Ovary (tissue), 9 donors: ENCODE results near the gene SMURF1. TPM values are rescaled to one million over a fixed set of nuclear protein-coding genes. Genes with fewer than 3 reads are reported as not detected.

ENCODE experiments used
- DNase-seq, 5 donors: peaks; one replicate each; pipeline ENCODE4 v3.0.0-alpha.2; 2019 to 2020
- H3K27ac ChIP-seq, 2 donors: fragments of 200-600 bp; one replicate each; pipeline versions ENCODE4 v1.5.1 to v1.8.0; 2019 to 2022
- H3K27me3 ChIP-seq: fragments of 200-600 bp; one replicate; pipeline ENCODE4 v1.8.0; 2022
- H3K36me3 ChIP-seq: fragments of 200-600 bp; sonication (generic); one replicate; pipeline ENCODE4 v1.5.1; 2019
- H3K4me1 ChIP-seq: one replicate; pipeline ENCODE4 v1.8.1; 2013; ENCODE audit warnings: mild to moderate bottlenecking, moderate library complexity; ENCODE audit not compliant: insufficient read depth
- H3K4me3 ChIP-seq: fragments of 200-600 bp; sonication (generic); one replicate; pipeline ENCODE4 v1.5.1; 2017
- H3K9me3 ChIP-seq, 2 donors: fragments of 200-600 bp in 1 of 2; sonication (generic) in 1 of 2; one replicate each; pipeline versions ENCODE4 v1.5.1 to v1.8.1; 2013 to 2019; ENCODE audit warnings: mild to moderate bottlenecking in 1 of 2, moderate library complexity in 1 of 2
- CTCF ChIP-seq, 3 donors: fragments of 450-650 bp in 2 of 3; fragments of 200-600 bp in 1 of 3; IDR thresholded peaks; one replicate each; pipeline versions ENCODE4 v1.5.1 to v1.8.0; 2016 to 2022; ENCODE audit warnings: antibody characterized with exemption in 3 of 3, mild to moderate bottlenecking in 1 of 3
- EP300 ChIP-seq: sonication (generic); formaldehyde crosslinking; IDR thresholded peaks from one replicate; pipeline ENCODE4 v1.6.1; 2017; ENCODE audit warnings: antibody characterized with exemption
- POLR2A ChIP-seq: fragments of 450-650 bp; IDR thresholded peaks from one replicate; pipeline ENCODE4 v1.6.1; 2017; ENCODE audit warnings: antibody characterized with exemption, mild to moderate bottlenecking, moderate library complexity
- WGBS, 3 donors: extraction: QIAGEN DNeasy Blood & Tissue Kit in 1 of 3; methylation state at CpG; one replicate each; pipeline versions ENCODE4 v1.1.5 to v1.1.7; 2013 to 2017; 5-methylcytosine and 5-hydroxymethylcytosine counted together
- intact Hi-C, 4 donors: fragments of 100-400 bp; cut with DNase I; formaldehyde crosslinking; loops; one replicate each; pipeline versions ENCODE4 v1.11.0 to v1.15.1; 2022 to 2023
- polyA plus RNA-seq, 2 donors: library from polyadenylated mRNA; stranded (reverse); fragments of 200-250 nt in 1 of 2; fragments of 350-450 nt in 1 of 2; fragmentation: Illumina TruSeq in 1 of 2; extraction: RNeasy Lipid Tissue Mini Kit (QIAGEN cat#74804) in 1 of 2; gene quantifications; one replicate each; pipeline ENCODE4 v1.2.3, GENCODE V29; 2013 to 2014
- total RNA-seq, 7 donors: library from RNA; depleted of rRNA in 2 of 7; stranded (reverse); fragments of >200 nt in 2 of 7; fragmentation: NEBNext Ultra II Directional in 3 of 7; extraction: Animal tissue kit (Norgen Biotek cat#: 25700) in 3 of 7; gene quantifications; one replicate each; pipeline versions ENCODE4 v1.1.0 to v1.2.4, GENCODE V29; 2016 to 2023
- donor health status: DM: no; HTN: no; CAD: no; lungs with moderate emphysema.
- donor health status: DM: no; HTN: no; CAD: no.
- donor health status: Bipolar disorder and iron deficiency.
- donor health status: DM: yes; HTN: yes; CAD: no.
- donor health status: DM: no; HTN: no; CAD: no.
- donor health status: DM: yes; HTN: yes; CAD: no.

The SMURF1 gene
- total and polyA plus RNA-seq, 9 donors: 15.1 to 40.3 (median 27.2) TPM

GRCh38 chr7:98997846-98998245 is 146.1 kb downstream of the SMURF1 start:
- intact Hi-C loops: no loop called here
- no peak for TF ChIP-seq POLR2A
- no peak for TF ChIP-seq CTCF (IDR thresholded peaks at IDR 0.05)
- no peak for TF ChIP-seq EP300
- Histone ChIP-seq H3K4me3 (no peak overlapping the region), H3K9me3 (no peaks in the 10 kb centered on the region), H3K27me3 (no peaks in the 10 kb centered on the region), H3K36me3 (no peaks in the 10 kb centered on the region), H3K27ac (no peak overlapping the region), H3K4me1 (no peaks in the 10 kb centered on the region)
- WGBS, 3 donors: 21 to 36% (median 36%) methylated on average over 3 of the region's 3 CpGs
- no peak for DNase-seq

GRCh38 chr7:98996150-98996552 is 147.8 kb downstream of the SMURF1 start:
- intact Hi-C loops: no loop called here
- no peak for DNase-seq
- Histone ChIP-seq H3K27ac (no peak overlapping the region), H3K4me1 (no peaks in the 10 kb centered on the region), H3K36me3 (no peaks in the 10 kb centered on the region), H3K9me3 (no peaks in the 10 kb centered on the region), H3K27me3 (no peaks in the 10 kb centered on the region), H3K4me3 (no peak overlapping the region)
- no peak for TF ChIP-seq CTCF (IDR thresholded peaks at IDR 0.05)
- TF ChIP-seq EP300: no peak
- no peak for TF ChIP-seq POLR2A
- 93 to 96% (median 94%) methylated on average over 15 of the region's 15 CpGs for WGBS, 3 donors

GRCh38 chr7:98995523-98996149 is 148.3 kb downstream of the SMURF1 start:
- Histone ChIP-seq H3K4me1 (no peaks in the 10 kb centered on the region), H3K27ac (no peak overlapping the region), H3K36me3 (no peaks in the 10 kb centered on the region), H3K4me3 (no peak overlapping the region), H3K9me3 (no peaks in the 10 kb centered on the region), H3K27me3 (no peaks in the 10 kb centered on the region)
- intact Hi-C loops: no loop called here
- no peak for DNase-seq
- 91 to 95% (median 94%) methylated on average over 16 of the region's 16 CpGs for WGBS, 3 donors
- TF ChIP-seq CTCF (IDR thresholded peaks at IDR 0.05): no peak
- no peak for TF ChIP-seq EP300
- TF ChIP-seq POLR2A: no peak

DNA sequence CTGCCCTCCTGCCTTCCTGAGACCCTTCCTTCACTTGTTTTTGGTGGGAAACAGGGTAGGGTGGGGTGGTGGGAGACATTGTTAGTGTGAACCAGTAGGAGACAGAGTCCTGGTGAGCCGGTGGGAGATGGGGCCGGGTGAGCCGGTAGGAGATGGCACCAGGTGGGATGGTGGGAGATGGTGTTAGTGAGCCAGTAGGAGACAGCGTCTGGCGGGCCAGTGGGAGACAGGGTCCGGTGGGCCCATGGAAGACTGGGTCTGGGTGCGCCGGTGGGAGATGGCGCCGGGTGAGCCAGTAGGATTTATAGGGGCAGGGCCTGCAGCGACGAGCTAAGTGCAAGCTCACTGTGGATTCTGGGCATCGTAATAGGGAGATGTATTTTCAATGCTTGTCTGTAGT is 148.8 kb downstream of the SMURF1 start:
- no peak overlapping the region for H3K4me3 ChIP-seq
- no peaks in the 10 kb centered on the region for H3K4me1 ChIP-seq
- intact Hi-C loops: no loop called here
- H3K27ac ChIP-seq: no peak overlapping the region
- 92 to 94% (median 94%) methylated on average over 13 of the region's 13 CpGs for WGBS, 3 donors
- peak in 1 of 5 donors; percentile 14 for DNase-seq
- H3K36me3 ChIP-seq: no peaks in the 10 kb centered on the region
- no peaks in the 10 kb centered on the region for H3K27me3 ChIP-seq
- TF ChIP-seq EP300: no peak
- no peak for TF ChIP-seq POLR2A
- TF ChIP-seq CTCF (IDR thresholded peaks at IDR 0.05): no peak
- no peaks in the 10 kb centered on the region for H3K9me3 ChIP-seq
